Stimulated activated CD8-positive, alpha-beta memory T cell treated with anti-CD3 and anti-CD28 coated beads, Interleukin-15, amount 100 ng/mL, for 1 hour (primary cell): Measurements from ENCODE around the gene TBC1D19.

ENCODE experiments used
- DNase-seq: peaks from one replicate; pipeline ENCODE4 v3.0.0-alpha.2; 2020; ENCODE audit warnings: low read depth

Gene TBC1D19

GRCh38 chr4:26782168-26782829 lies 198.4 kb downstream of the TBC1D19 start:
- no peak for DNase-seq

- DNase-seq = no peak
Measured at GRCh38 chr4:26782830-26783202, 198.9 kb downstream of the TBC1D19 start.

- no peak for DNase-seq
Measured at GRCh38 chr4:26784207-26784865, 200.5 kb downstream of the TBC1D19 start.

- no peak for DNase-seq
Measured at GRCh38 chr4:26785312-26785711, 201.4 kb downstream of the TBC1D19 start.

- no peak for DNase-seq
Measured at GRCh38 chr4:26785810-26786209, 201.9 kb downstream of the TBC1D19 start.

- no peak for DNase-seq
Measured at GRCh38 chr4:26786916-26787315, 203.0 kb downstream of the TBC1D19 start.

GRCh38 chr4:26787461-26788340 lies 203.8 kb downstream of the TBC1D19 start:
- no peak for DNase-seq

- DNase-seq = no peak
Measured at GRCh38 chr4:26788341-26788733, 204.5 kb downstream of the TBC1D19 start.

GRCh38 chr4:26789208-26789607 lies 205.3 kb downstream of the TBC1D19 start:
- DNase-seq = no peak

- DNase-seq = no peak
Measured at GRCh38 chr4:26791346-26791745, 207.5 kb downstream of the TBC1D19 start.

GRCh38 chr4:26792639-26793038 lies 208.8 kb downstream of the TBC1D19 start:
- no peak for DNase-seq

GRCh38 chr4:26793735-26794134 lies 209.9 kb downstream of the TBC1D19 start:
- no peak for DNase-seq

GRCh38 chr4:26796081-26796480 lies 212.2 kb downstream of the TBC1D19 start:
- DNase-seq = no peak

- no peak for DNase-seq
Measured at GRCh38 chr4:26802790-26803189, 218.9 kb downstream of the TBC1D19 start.

GRCh38 chr4:26803211-26803861 lies 219.5 kb downstream of the TBC1D19 start:
- DNase-seq = no peak

- DNase-seq = no peak
Measured at GRCh38 chr4:26804451-26804850, 220.6 kb downstream of the TBC1D19 start.

- DNase-seq = no peak
Measured at GRCh38 chr4:26804925-26805324, 221.0 kb downstream of the TBC1D19 start.
